GM12864 (cell line): Measurements from ENCODE around the gene PTPRM.

ENCODE experiments used
- DNase-seq: peaks from one replicate; pipeline ENCODE4 v3.0.0-alpha.2; 2011; ENCODE audit warnings: low read depth
- H3K4me3 ChIP-seq: 2 replicates; pipeline ENCODE4 v1.5.1; 2011; ENCODE audit warnings: mild to moderate bottlenecking, low read depth, low read length, control low read depth
- TF ChIP-seq, protein P1 (sequence below): IDR thresholded peaks from 2 replicates; pipeline ENCODE4 v1.5.1; 2011; ENCODE audit warnings: low read depth, mild to moderate bottlenecking, moderate library complexity, low read length, control low read depth, inconsistent platforms; ENCODE audit errors: missing control alignments

PTPRM gene

DNA sequence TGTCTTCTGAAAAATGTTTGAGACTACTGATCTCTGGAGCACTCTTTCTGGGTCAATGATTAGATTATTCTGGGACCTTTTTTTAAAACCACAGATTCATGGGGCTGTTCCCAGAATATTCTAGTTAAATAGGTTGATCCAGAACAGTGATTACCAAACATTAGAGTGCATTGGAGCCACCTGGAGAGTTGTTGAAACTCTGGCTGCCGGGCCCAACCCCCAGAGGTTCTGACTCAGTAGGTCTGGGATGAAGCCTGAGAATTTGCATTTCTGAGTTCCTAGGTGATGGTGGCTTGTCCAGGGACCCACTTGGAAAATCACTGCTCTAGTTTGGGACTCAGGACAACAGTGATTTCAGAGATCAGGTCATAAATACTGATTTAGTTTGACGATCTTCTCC, 197.3 kb downstream of the PTPRM start:
- no peak overlapping the region for H3K4me3 ChIP-seq
- TF ChIP-seq, protein P1, sequence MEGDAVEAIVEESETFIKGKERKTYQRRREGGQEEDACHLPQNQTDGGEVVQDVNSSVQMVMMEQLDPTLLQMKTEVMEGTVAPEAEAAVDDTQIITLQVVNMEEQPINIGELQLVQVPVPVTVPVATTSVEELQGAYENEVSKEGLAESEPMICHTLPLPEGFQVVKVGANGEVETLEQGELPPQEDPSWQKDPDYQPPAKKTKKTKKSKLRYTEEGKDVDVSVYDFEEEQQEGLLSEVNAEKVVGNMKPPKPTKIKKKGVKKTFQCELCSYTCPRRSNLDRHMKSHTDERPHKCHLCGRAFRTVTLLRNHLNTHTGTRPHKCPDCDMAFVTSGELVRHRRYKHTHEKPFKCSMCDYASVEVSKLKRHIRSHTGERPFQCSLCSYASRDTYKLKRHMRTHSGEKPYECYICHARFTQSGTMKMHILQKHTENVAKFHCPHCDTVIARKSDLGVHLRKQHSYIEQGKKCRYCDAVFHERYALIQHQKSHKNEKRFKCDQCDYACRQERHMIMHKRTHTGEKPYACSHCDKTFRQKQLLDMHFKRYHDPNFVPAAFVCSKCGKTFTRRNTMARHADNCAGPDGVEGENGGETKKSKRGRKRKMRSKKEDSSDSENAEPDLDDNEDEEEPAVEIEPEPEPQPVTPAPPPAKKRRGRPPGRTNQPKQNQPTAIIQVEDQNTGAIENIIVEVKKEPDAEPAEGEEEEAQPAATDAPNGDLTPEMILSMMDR, result no peak

GRCh38 chr18:7766346-7766745, 199.2 kb downstream of the PTPRM start:
- TF ChIP-seq, protein P1, result no peak
- DNase-seq, result no peak

More for the DNA sequence above, 197.3 kb downstream of the PTPRM start:
- DNase-seq, result no peak

DNA sequence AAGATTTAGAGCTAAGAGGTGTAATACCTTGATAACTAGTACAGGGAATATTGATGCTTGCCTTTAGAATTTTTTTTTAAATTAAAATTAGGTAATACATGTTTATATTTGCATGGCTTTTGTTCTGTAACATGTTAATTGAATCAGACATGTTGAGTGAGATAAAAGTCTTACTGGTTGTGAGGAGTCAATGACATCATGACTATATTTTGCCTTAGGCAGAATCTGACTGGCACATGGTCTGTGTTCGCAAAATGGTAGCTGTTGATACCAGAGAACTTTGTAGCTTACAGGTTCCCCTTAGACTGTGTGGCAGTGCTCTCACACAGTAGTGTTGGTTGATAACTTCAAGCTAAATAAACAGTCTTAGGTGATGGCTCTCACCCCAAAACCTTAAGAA, 199.7 kb downstream of the PTPRM start:
- TF ChIP-seq, protein P1, result no peak
- no peak for DNase-seq

More at GRCh38 chr18:7766346-7766745, 199.2 kb downstream of the PTPRM start:
- no peak overlapping the region for H3K4me3 ChIP-seq

DNA sequence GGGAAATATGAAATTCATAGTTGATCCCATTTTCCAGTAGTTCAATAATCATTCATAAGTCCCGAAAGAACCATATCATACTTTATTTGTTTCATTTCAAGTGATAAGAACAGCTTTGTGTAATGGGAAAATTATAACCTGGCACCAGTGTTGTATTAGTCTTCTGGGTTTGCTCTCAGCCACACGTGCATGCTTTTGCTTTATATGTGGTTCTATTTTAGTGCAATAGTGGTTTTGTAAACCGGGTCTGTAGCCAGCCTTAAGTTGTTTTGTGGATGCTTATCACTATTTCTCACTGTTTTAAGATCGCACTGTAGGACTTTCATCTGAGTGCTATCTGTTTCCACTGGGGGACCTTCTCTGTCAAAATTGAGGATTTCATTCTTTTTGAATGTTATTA, 203.8 kb downstream of the PTPRM start:
- TF ChIP-seq, protein P1, result no peak
- DNase-seq, result no peak
- no peak overlapping the region for H3K4me3 ChIP-seq

More for the DNA sequence above, 199.7 kb downstream of the PTPRM start:
- no peak overlapping the region for H3K4me3 ChIP-seq

DNA sequence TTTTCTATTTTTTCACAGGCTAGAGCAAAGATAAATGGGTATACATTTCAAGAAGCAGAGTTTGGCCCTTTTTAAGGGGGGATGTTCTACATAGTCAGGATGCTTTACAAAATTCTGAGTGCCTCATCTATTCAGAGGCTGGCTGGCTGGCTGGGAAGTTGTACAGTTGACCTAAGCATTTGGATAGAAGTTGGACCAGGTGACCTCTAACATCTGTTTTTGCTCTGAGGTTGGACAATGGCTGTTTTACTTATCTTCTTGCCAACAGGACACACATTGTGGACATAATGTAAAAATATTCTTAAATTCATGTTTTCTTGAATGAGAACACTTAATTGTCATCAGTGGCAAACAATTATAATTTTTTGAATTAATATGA, 205.4 kb downstream of the PTPRM start:
- no peak overlapping the region for H3K4me3 ChIP-seq
- no peak for DNase-seq
- TF ChIP-seq, protein P1, result no peak

GRCh38 chr18:7772951-7773350, 205.8 kb downstream of the PTPRM start:
- H3K4me3 ChIP-seq, result no peak overlapping the region
- TF ChIP-seq, protein P1, result no peak
- DNase-seq, result no peak

DNA sequence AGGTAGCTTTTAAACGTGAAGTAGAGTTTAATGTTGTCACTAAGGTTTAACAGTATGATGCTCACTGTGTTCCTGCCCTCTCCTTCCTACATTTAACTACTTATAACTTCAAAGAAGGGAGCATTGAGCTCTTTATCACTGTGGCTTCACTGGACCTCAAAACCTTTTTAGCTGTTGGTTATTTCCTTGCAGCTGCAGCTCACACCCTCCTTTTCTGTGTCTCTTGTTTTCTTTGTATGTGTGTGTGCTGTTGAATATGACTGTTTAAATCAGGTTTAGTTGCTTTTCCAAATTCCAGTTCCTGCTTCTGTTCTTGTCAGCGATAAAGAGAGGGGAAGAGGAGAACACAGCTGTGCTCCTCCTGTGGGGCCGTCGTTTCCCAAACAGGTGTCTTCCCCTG, 208.0 kb downstream of the PTPRM start:
- H3K4me3 ChIP-seq, result no peak overlapping the region
- TF ChIP-seq, protein P1, result no peak
- no peak for DNase-seq
